ENCODE data around the gene TMEM258. TPM values are rescaled to one million over a fixed set of nuclear protein-coding genes. Genes with fewer than 3 reads are reported as not detected.

The TMEM258 gene
- total RNA-seq, 2 experiments from 2014 or later = 192 to 196 TPM

DNA sequence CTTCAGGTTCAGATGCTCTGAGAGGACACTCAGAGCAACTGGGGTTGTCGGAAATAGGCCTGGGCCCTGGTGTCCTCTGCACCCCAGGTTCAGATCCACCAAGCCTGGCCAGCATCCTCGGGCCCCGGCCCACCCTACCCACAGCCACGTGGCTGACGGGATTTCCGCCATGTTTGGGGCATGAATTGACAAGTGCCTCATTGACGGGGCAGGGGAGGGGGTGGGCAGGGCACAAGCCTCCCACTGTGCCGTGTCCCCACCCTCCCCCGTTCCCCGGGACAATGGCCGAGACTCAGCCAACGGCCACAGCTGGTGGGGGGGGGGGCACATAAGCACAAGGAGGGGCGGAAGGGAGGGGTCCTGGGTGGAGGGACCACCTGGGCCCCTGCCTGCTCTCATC is 31.5 kb downstream of the TMEM258 start:
- Mint-ChIP-seq H3K4me1 (peaks cover 15% of the 10 kb centered on the region), H3K9me3 (no peaks in the 10 kb centered on the region), H3K27ac (no peak overlapping the region), H3K36me3 (ENCODE audit: low read depth) (no peaks in the 10 kb centered on the region), H3K4me3 (no peak overlapping the region), H3K27me3 (no peaks in the 10 kb centered on the region)
- no peak for DNase-seq
- POLR2A ChIA-PET = no interaction called here
- CTCF ChIA-PET = no interaction called here

DNA sequence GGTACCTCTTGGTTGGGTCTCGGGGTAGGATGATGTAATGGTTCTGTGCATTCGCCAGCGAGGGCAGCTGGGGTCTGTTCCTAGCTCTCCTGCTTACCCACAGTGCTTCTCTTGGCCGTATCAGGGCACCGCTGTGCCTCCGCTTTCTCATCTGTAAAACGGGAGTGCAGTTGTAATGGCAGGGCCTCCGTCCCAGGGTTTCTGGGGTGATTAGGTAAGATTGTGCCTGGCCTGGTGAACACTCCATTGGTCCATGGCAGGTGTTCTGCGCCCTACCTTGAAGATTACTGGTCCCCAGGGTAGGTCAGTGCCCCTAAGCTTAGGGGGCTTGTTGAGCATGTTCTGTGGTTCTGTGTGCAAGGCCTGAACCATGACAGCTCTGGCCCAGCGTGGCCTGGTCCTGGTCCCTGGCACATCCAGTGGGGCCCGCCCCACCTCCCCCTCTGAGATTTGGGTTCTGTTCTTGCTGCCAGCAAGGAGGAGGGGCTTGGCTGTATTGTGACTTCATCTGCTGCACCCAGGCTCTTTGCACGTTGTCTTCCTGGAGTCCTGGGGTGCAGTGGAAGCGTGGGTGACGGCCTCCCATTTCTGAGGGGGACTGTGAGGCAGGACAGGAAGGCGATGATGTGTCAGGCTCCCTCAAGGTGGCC is 35.1 kb downstream of the TMEM258 start:
- H3K4me3 Mint-ChIP-seq = no peak overlapping the region
- H3K27ac Mint-ChIP-seq = no peak overlapping the region
- H3K4me1 Mint-ChIP-seq = peaks cover 28% of the 10 kb centered on the region
- ChIA-PET POLR2A (interaction anchor here (0.7 kb wide), 1 partner anchor 15 kb away, joined by 3 read pairs; no protein-coding TSS in a partner anchor), CTCF (interaction anchor here (0.8 to 1.5 kb wide), 2 partner anchors 10 to 351 kb away, joined by 3 to 5 read pairs; no protein-coding TSS in a partner anchor)
- peaks cover 13% of the 10 kb centered on the region for H3K27me3 Mint-ChIP-seq
- H3K9me3 Mint-ChIP-seq = no peaks in the 10 kb centered on the region
- no peak for DNase-seq
- H3K36me3 Mint-ChIP-seq (ENCODE audit: low read depth) = no peaks in the 10 kb centered on the region

DNA sequence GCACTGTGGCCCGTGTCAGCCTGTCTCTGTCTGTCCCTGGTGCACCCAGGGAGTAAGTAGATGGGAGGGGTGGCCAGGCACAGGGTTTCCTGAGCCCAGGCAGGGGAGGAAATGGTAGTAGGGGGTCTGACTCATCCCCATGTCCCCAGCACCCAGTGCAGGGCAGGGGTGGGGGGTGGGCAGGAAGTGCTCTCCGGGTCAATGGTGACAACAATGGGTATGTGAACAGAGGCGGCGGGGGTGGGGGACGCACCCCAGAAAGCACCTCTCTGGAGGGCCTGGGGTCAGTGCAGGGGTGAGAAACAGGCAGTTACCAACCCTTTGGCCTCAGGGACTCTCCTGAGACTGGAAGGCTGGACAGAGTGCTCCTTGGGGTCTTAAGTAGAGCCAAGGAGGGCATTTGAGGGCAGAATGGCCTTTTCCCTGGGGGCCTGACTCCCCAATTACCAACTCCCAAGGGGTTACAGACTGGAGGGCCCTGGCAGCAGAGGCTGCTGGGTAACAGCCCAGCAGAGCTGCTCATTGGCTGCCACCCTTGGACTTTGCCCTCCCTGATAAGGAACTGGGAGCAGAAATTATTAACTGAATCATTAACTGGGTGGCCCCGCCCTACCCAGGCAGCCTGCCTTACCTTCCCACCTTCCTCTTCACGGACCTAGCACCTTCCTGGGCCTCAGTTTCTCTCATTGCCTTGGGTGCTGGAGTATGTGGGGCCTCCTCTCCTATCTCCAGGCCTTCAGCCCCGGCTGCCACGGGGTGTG is 35.8 kb downstream of the TMEM258 start:
- H3K27ac Mint-ChIP-seq = peak overlapping the region; percentile 71

DNA sequence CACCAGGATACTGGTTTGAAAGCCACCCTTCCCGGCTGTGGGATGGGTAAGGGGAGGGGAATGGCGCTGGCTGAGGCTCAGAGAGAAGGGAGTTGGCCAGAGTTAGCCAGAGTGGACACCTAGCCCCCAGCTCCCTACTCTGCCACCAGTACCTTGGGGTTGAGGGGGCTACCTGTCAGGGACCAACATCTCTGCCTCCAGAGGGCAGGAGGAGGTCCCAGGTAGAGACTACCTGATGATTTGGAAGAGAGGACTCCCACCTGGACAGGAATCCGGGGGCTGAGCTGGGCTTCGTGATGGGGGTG is 36.3 kb downstream of the TMEM258 start:
- no peak overlapping the region for H3K4me3 Mint-ChIP-seq
- H3K27me3 Mint-ChIP-seq = peaks cover 22% of the 10 kb centered on the region
- no peaks in the 10 kb centered on the region for H3K36me3 Mint-ChIP-seq (ENCODE audit: low read depth)
- peaks cover 30% of the 10 kb centered on the region for H3K4me1 Mint-ChIP-seq
- peak overlapping the region; percentile 71 for H3K27ac Mint-ChIP-seq
- ChIA-PET CTCF (no interaction called here), POLR2A (interaction anchor here (1.2 kb wide), 1 partner anchor 59 kb away, joined by 3 read pairs; no protein-coding TSS in a partner anchor)
- H3K9me3 Mint-ChIP-seq = no peaks in the 10 kb centered on the region
- DNase-seq = no peak

More for the DNA sequence above, 35.8 kb downstream of the TMEM258 start:
- Mint-ChIP-seq H3K4me1 (peaks cover 30% of the 10 kb centered on the region), H3K4me3 (no peak overlapping the region), H3K36me3 (ENCODE audit: low read depth) (no peaks in the 10 kb centered on the region), H3K9me3 (no peaks in the 10 kb centered on the region), H3K27me3 (peaks cover 17% of the 10 kb centered on the region)
- POLR2A ChIA-PET = interaction anchor here (1.2 kb wide), 1 partner anchor 59 kb away, joined by 3 read pairs; no protein-coding TSS in a partner anchor
- DNase-seq = peak; percentile 63
- CTCF ChIA-PET = no interaction called here

DNA sequence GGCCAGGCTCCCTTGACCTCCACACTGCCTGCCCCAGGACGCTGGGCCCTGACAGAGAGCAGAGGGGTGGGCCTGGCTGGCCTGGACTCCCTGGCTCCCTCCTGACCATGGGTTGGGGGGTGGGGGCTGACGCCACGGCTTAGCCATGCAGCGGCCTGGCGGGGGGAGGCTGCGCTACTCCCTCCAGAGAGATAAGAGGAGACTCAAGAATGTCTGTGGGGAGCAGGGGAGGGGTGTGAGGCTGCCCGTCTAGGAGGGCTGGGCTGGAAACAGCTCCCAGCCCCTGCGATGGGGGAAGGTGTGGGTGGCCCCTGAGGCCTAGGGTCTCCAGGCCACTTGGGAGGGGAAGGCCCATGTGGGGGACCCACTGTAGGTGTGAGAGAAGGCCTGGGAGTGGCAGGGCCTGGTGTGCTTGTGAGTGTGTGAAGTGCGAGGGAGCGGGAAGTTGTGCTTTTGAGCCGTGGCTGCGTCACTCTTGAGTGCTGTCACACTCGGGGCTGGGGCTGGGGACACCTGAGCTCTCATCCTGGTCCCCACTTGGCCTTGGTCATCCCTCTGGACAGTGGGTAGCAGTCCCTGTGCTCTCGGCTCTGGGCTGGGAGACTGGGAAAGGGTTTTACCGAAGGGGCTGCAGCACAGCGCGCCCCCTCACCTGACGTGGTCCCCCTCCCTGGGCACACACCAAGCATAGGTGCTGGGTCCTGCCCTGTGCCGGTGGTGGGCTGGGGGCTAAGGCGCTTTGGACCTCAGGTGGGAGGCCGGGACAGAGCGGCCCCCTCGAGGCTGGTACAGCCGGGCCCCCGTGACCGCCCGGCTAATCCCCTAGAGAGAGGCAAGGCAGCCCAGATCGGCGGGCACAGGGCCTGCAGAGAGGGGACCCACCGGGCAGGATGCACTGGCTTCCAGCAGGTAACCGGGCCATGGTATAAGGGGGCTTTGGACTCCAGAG is 37.6 kb downstream of the TMEM258 start:
- no peaks in the 10 kb centered on the region for H3K9me3 Mint-ChIP-seq
- CTCF ChIA-PET = interaction anchor here (0.7 kb wide), 1 partner anchor 168 kb away, joined by 3 read pairs; no protein-coding TSS in a partner anchor
- no peak overlapping the region for H3K4me3 Mint-ChIP-seq
- H3K27ac Mint-ChIP-seq = no peak overlapping the region
- peaks cover 30% of the 10 kb centered on the region for H3K4me1 Mint-ChIP-seq
- POLR2A ChIA-PET = no interaction called here
- no peaks in the 10 kb centered on the region for H3K36me3 Mint-ChIP-seq (ENCODE audit: low read depth)
- no peak for DNase-seq
- H3K27me3 Mint-ChIP-seq = peaks cover 27% of the 10 kb centered on the region

DNA sequence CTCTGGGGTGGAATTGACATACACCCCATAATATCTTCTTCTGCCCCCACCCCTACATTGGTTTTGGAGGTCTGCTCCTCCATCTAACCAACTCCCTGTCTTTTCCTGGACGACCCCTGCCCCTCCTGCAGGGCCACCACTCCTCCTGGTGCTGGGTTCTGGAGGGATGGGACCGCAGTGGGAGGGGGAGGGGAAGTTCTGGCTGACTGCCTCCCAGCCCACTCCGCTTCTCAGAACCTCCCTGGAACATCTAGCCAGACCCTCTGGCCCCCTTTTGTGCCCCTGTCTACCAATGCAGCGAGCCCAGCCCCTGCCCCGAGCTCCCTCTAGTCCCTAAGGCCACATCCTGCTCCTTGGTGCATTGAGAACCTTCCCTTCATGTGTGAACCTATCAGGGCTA is 38.7 kb downstream of the TMEM258 start:
- ChIA-PET POLR2A (interaction anchor here (1.4 kb wide), 1 partner anchor 14 kb away, joined by 3 read pairs; no protein-coding TSS in a partner anchor), CTCF (interaction anchor here (0.7 to 1.4 kb wide), 3 partner anchors 20 to 35 kb away, joined by 3 to 5 read pairs (median 4); no protein-coding TSS in a partner anchor)
- peaks cover 31% of the 10 kb centered on the region for H3K27me3 Mint-ChIP-seq
- H3K4me1 Mint-ChIP-seq = peaks cover 30% of the 10 kb centered on the region
- DNase-seq = no peak
- no peak overlapping the region for H3K27ac Mint-ChIP-seq
- H3K36me3 Mint-ChIP-seq (ENCODE audit: low read depth) = no peaks in the 10 kb centered on the region
- H3K4me3 Mint-ChIP-seq = no peak overlapping the region
- H3K9me3 Mint-ChIP-seq = no peaks in the 10 kb centered on the region

DNA sequence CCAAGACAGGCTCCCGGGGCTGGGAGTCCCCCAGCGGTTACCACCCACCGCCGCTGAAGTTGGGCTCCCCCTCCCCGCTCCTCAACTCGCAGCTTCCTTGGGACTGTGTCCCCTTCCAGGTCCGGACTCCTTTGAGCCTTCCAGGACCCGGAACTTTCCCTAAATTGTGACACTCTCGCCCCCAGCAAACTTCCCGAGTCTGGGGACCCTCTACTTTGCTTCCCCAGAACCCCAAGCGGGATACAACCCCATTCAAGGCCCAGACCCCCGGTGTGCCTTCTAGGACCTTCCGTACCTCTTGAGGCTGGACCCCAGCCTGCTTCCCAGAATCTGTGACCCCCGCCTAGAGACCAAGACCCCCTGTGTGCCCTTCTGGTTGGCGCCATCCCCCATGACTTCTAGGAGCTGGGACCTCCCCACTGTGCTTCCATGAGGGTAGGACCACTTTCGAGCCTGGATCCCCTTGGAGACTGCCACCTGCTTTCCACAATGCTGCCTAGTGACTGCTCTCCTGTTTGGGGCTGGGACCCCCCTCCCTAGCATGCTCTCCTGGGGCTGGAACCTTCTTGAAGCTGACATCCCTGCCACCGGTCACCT is 39.4 kb downstream of the TMEM258 start:
- Mint-ChIP-seq H3K4me1 (peaks cover 30% of the 10 kb centered on the region), H3K36me3 (ENCODE audit: low read depth) (no peaks in the 10 kb centered on the region), H3K27ac (no peak overlapping the region), H3K27me3 (peaks cover 31% of the 10 kb centered on the region), H3K9me3 (no peaks in the 10 kb centered on the region), H3K4me3 (peak overlapping the region; percentile 50)
- DNase-seq = no peak
- CTCF ChIA-PET = interaction anchor here (0.7 to 1.4 kb wide), 3 partner anchors 20 to 35 kb away, joined by 3 to 5 read pairs (median 4); no protein-coding TSS in a partner anchor
- POLR2A ChIA-PET = interaction anchor here (1.4 kb wide), 1 partner anchor 14 kb away, joined by 3 read pairs; no protein-coding TSS in a partner anchor

DNA sequence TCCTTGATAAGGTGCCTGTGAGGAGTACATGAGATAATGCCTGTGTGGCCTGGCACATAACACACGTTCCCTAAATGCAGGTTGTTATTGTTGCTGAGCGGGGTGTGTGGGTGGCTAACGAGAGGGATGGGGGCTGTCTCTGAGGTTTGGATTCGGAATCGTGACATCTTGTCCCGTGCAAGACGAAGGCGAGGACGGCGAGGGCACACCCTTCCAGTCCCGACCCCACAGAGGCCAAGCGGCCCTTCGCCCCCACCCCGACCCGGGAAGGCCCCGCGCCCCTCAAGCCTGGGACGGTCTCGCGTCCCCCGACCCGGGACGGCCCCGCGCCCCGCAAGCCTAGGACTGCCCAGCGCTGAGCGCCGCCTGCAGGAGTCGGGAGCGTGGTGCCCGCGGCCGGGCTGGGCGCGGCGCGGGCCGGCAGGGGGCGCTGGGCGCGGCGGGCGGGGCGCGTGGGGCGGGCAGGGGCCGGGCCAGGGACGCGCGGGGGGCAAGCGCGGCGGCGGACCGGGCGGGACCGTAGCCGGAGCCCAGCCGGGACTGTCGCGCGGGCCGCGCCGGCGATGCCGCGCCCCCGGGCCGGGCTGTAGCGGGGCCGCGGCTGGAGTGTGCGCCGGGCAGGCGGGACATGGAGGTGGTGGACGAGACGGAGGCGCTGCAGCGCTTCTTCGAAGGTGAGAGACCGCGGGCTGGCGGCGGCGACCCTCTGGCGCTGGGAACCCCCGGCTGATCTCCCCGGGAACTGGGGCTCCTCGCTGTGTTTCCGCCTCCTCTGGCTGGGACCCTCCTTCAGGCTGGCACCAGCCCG is 40.1 kb downstream of the TMEM258 start, which contains the start of gene MYRF:
MYRF (plus strand) TSS at position 520 of the 808 bp plus-strand sequence; CDS start at position 629, 109 bp downstream.
- H3K4me3 Mint-ChIP-seq = peak within 1 kb of the TSS; percentile 64
- no peaks in the 10 kb centered on the region for H3K36me3 Mint-ChIP-seq (ENCODE audit: low read depth)
- peak; percentile 73 for DNase-seq
- CTCF ChIA-PET = interaction anchor here (1.1 to 2.0 kb wide), 3 partner anchors 19 to 36 kb away, joined by 3 to 8 read pairs (median 5); no protein-coding TSS in a partner anchor
- peaks cover 31% of the 10 kb centered on the region for H3K27me3 Mint-ChIP-seq
- POLR2A ChIA-PET = no interaction called here
- H3K27ac Mint-ChIP-seq = no peak within 1 kb of the TSS
- no peaks in the 10 kb centered on the region for H3K9me3 Mint-ChIP-seq
- H3K4me1 Mint-ChIP-seq = peaks cover 28% of the 10 kb centered on the region

DNA sequence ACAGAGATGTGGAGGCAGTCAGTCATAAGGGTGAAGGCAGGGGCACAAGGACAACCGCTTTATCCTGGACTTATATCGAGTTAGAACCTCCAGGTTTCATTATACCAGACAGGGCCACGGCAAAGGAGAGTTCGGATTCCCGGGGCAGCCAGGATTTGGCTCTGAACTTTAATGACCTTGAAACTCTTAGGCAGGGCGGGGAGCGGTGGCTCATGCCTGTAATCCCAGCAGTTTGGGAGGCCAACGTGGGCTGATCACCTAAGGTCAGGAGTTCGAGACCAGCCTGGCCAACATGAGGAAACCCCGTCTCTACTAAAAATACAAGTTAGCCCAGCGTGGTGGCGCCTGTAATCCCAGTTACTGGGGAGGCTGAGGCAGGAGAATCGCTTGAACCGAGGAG is 41.0 kb downstream of the TMEM258 start:
- H3K27me3 Mint-ChIP-seq = peaks cover 31% of the 10 kb centered on the region
- no peak overlapping the region for H3K4me3 Mint-ChIP-seq
- DNase-seq = no peak
- no peak overlapping the region for H3K27ac Mint-ChIP-seq
- H3K9me3 Mint-ChIP-seq = no peaks in the 10 kb centered on the region
- no peaks in the 10 kb centered on the region for H3K36me3 Mint-ChIP-seq (ENCODE audit: low read depth)
- CTCF ChIA-PET = interaction anchor here (1.1 to 2.0 kb wide), 2 partner anchors 18 to 24 kb away, joined by 3 to 8 read pairs; no protein-coding TSS in a partner anchor
- POLR2A ChIA-PET = no interaction called here
- peaks cover 19% of the 10 kb centered on the region for H3K4me1 Mint-ChIP-seq

DNA sequence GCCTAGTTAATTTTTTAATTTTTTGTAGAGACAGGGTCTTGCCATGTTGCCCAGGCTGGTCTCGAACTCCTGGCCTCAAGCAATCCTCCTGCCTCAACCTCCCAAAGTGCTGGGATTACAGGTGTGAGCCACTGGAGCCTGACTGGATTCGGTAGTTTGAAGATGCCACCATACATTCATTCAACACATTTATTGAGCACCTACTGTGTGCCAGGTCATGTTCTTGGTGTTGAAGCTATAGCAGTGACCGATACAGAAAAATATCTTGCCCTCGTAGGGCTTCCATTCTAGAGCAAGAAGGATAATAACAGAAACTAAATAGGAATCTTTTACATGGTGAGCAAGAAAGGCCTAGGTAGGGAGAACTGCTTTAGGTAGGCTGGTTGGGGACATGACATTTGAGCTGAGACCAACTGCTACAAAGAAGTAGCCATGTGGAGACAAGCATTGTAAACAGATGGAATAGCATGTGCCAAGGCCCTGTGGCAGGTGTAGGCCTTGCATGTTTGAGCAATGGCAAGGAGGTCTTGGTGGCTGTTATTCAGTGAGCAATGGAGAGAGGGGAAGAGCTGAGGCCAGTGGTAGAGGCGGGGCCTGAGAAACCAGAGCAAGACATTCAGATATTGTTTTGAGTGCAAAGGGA is 41.6 kb downstream of the TMEM258 start:
- Mint-ChIP-seq H3K27me3 (peaks cover 31% of the 10 kb centered on the region), H3K36me3 (ENCODE audit: low read depth) (no peaks in the 10 kb centered on the region), H3K4me3 (no peak overlapping the region), H3K4me1 (peaks cover 13% of the 10 kb centered on the region), H3K27ac (no peak overlapping the region), H3K9me3 (no peaks in the 10 kb centered on the region)
- POLR2A ChIA-PET = no interaction called here
- CTCF ChIA-PET = interaction anchor here (1.1 to 2.0 kb wide), 2 partner anchors 17 to 25 kb away, joined by 5 to 8 read pairs; no protein-coding TSS in a partner anchor
- no peak for DNase-seq

DNA sequence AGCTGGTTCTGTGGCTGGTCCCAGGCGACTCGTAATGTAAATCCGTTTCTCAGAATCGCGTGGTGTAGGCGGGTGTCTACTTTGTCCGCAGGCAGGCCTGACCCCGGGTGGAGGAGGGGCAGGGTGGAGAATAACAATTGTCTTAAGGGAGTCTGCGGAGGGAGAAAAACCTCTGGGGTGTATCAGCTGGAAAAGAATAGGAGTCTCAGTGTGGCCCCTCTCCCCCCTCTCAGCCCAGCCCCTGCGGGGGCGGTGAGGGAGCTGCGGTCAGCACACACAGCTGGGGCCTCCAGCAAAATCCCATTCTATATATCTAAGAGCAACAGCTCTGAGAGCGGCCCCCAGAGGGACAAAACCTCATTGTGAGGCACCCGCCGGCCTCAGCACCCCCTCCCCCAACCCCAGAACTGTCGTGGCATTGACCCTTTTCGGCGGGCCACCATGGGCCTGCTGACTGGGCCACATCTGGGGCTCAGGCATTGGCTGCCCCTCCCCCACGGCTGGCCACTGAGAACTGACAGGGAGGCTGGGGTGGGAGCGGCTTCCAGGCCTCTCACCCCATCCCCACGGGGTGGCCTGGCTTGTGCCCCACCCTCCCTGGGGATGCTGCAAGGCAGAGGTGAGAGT is 42.7 kb downstream of the TMEM258 start:
- peaks cover 31% of the 10 kb centered on the region for H3K27me3 Mint-ChIP-seq
- H3K4me1 Mint-ChIP-seq = peaks cover 8% of the 10 kb centered on the region
- H3K4me3 Mint-ChIP-seq = no peak overlapping the region
- H3K27ac Mint-ChIP-seq = no peak overlapping the region
- ChIA-PET POLR2A (no interaction called here), CTCF (interaction anchor here (0.9 to 1.9 kb wide), 6 partner anchors 16 to 333 kb away, joined by 3 to 9 read pairs (median 4); no protein-coding TSS in a partner anchor)
- DNase-seq = no peak
- H3K9me3 Mint-ChIP-seq = no peaks in the 10 kb centered on the region
- no peaks in the 10 kb centered on the region for H3K36me3 Mint-ChIP-seq (ENCODE audit: low read depth)

Measured in activated CD4-positive, alpha-beta memory T cell treated with anti-CD3 and anti-CD28 coated beads, Interleukin-2, amount 10 ng/mL, durations not matched to agents 7 days and 5 days (primary cell).